ENCODE measurements around the gene C1QTNF5.

C1QTNF5 gene

DNA sequence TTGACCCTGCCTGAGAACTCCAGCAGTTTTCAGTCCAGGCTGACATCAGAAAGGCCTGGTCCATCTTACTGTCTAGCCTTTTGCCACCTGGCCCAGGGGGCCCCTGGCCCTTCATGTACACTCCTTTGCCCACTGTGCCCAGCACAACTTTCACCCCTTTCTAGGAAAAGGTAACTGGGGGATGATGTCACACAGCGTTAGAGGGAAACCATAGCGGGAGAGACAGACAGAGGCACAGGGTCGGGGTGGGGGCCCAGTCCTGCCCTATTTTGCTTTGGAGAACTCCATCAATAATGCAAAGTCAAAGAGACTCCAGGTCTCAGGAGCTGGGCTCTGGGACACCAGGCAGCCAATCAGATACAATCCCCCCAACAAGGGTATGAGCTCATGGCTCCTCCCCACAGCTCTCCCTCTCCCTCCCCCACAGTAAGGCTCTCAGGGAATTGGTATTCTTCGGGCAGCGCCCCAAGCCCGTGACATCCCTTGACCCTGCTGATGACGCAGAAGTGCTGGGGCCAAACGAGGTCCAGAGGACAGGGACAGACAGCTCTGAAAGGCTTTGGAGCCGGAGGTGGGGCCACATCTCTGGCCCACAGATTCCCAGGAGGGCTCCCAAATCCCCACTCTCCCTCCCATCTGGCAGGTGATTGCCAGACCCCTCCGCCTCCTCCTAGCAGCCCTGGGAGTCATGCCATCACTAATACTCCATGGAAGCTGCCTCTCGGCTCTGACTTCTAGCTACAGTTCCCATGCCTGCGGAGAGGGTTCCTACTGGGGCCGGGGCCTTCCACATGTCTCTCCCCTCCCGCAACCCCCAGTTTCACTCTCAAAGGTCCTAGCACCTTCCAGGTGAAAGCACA is 34.9 kb upstream of the C1QTNF5 start:
- Mint-ChIP-seq H3K4me1 (no peaks in the 10 kb centered on the region), H3K4me3 (no peak overlapping the region), H3K36me3 (no peaks in the 10 kb centered on the region), H3K9me3 (no peaks in the 10 kb centered on the region), H3K27me3 (no peaks in the 10 kb centered on the region), H3K27ac (no peak overlapping the region)

DNA sequence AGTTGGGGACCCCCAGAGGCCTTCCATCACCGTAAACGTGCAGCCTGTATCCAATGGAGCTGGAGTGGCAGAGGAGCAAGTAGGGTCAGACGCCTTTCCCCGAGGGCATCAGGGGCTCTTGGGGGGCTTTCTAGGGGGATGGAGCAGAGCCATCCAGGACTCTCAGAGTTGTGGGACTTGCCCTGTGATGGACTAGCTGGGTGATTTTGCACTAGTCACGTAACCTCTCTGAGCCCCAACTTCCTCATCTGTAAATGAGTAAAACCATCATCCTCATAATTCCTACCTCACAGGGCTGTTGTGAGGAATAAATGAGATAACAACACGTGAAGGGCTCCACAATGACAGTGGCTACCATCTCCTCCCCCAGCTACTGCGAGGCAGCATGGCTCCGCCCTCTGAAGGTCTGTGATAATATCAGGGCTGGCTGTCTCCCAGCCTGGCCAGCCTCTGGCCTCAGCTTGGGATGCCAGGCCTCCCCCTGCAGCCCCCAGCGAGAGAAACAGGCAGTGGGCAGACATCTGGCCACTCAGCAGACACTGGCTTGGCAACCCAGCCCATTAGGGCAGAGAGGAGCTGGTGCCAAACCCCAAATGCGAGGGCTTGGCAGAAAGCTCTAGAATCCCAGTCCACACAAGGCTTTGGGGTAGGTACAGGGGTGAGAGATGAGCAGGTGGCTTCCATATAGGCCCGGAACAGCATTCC is 34.1 kb upstream of the C1QTNF5 start:
- H3K4me3 Mint-ChIP-seq = no peak overlapping the region
- H3K36me3 Mint-ChIP-seq = no peaks in the 10 kb centered on the region
- H3K27me3 Mint-ChIP-seq = peaks cover 4% of the 10 kb centered on the region
- H3K9me3 Mint-ChIP-seq = no peaks in the 10 kb centered on the region
- no peaks in the 10 kb centered on the region for H3K4me1 Mint-ChIP-seq
- H3K27ac Mint-ChIP-seq = no peak overlapping the region

DNA sequence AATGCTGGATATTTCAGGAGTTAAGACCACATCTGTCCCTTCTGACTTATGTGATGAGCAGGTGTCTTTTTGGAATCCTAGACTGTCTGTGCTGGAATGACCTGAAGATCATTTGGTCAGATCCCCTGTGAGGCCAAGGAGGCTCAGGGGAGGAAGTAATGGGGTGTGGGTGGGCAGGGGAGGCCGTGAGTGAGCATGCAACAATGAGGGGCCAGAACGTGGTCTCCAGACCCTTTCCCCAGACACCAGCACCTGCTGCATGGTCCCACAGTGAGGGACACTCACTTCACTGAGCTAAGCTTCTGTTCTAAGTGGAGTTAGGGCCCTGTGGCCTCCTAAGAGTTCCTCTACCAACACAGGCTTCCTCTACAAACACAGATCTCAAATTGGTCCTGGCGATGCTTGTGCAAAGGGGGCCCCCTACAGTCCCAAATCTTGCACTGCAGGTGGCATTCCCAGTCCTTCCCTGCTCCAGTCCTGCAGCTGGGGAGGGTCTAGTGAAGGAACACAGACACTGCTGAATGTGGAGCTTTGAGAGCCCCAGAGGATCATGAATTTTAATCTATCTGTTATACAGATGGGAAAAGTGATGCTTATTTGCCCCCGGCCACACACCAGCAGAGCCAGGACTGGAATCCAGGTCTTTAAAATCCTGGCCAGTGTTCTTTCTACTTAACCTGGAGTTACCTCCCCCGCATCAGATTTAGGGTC is 33.4 kb upstream of the C1QTNF5 start:
- no peak overlapping the region for H3K4me3 Mint-ChIP-seq
- no peaks in the 10 kb centered on the region for H3K4me1 Mint-ChIP-seq
- H3K9me3 Mint-ChIP-seq = no peaks in the 10 kb centered on the region
- H3K36me3 Mint-ChIP-seq = no peaks in the 10 kb centered on the region
- no peak overlapping the region for H3K27ac Mint-ChIP-seq
- H3K27me3 Mint-ChIP-seq = peaks cover 7% of the 10 kb centered on the region

DNA sequence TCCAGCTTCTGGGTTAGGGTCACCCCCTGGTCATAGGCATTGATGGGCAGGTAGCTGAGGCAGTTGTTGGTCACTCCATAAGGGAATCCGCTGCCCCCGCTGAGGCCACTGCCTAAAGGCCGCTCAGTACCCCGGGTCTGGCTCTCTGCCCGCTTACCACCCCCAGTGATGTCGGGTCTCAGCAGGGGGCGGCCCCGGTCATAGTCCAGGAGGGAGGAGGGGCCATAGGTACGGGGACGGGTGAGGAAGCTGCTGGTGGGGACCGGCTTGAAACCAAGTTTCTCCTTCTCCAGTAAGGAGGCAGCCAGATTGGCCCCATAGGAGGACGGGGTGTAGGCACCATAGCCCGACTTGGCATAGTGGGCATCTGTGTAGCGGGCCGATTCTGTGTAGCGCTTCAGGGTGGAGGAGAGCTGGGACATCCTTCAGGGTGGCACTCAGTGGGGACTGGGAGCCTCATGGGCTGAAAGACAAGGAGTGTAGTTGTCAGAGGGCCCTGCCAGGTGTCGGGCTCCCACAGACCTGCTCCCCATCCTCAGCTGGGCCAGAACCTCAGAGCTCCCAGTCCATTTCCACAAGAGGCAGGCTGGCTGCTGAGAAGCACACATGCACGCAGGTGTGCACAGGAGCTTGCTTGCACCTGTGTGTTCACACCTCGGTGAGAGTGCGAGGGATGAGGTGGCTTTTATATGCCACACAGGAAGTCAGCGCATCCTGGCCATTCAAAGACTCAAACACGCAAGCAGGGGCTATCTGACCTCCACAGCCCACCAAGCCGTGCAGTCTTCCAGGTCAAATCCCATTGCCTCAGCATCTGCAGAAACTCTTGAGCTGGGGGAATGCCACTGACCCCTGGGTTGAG is 32.6 kb upstream of the C1QTNF5 start:
- H3K27me3 Mint-ChIP-seq = peaks cover 9% of the 10 kb centered on the region
- no peaks in the 10 kb centered on the region for H3K36me3 Mint-ChIP-seq
- no peak overlapping the region for H3K4me3 Mint-ChIP-seq
- H3K9me3 Mint-ChIP-seq = no peaks in the 10 kb centered on the region
- no peaks in the 10 kb centered on the region for H3K4me1 Mint-ChIP-seq
- H3K27ac Mint-ChIP-seq = no peak overlapping the region

DNA sequence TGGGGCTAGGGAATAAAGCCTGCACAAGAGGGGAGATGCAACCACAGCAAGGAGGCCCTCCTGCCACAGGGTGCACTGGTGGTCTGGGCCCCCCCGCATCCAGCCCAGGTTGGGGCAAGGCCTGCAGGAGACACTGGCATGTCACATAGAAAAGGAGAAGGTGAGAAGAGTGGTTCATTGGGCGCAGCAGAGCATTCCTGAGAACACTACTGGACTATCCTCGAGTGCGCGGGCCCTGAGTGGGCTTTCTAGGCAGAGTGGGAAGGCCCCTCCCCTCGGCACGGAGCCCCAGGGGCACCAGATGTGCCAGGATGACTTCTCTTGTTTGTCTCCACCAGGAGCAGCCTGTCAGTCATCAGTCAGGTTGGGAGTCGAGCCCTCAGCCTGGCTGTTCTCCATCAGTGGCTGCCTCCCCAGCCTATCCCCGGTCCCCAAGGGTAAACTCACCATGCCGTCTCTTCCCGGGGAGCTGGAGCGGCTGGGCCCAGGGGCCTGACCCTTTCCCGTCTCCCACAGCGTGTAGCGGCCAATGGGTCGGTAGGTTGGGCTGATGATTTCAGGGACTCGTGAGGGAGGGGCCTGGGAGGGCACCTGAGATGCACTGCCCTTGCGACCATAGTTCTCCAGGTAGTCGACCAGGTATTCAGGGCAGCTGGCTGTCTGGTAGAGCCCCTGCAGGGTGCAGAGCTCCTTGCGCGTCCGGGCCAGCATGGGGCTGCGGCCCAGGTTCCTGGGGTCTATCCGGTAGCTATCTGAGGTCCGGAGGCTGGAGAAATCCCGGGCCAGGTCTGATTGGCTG is 31.8 kb upstream of the C1QTNF5 start:
- no peaks in the 10 kb centered on the region for H3K9me3 Mint-ChIP-seq
- no peak overlapping the region for H3K4me3 Mint-ChIP-seq
- peaks cover 14% of the 10 kb centered on the region for H3K27me3 Mint-ChIP-seq
- H3K36me3 Mint-ChIP-seq = no peaks in the 10 kb centered on the region
- no peak overlapping the region for H3K27ac Mint-ChIP-seq
- no peaks in the 10 kb centered on the region for H3K4me1 Mint-ChIP-seq

DNA sequence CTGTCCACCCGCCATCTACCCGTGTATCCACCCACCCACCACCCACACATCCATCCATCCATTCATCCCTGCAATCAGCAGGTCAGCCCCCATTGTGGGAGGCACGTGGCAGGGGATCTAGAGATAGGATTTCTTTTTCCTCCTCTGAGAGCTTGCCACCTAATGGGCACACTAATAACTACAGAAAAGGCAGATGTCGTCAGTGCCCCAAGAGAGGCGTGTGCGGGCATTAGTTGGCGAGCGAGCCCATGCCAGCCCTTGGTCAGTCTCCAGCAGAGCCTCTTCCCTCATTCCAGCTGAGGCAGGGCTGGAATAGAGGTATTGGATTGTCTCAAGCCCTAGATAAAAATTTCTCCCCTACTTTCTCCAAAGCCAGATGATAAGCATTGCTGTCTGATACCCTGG is 31.1 kb upstream of the C1QTNF5 start:
- no peak overlapping the region for H3K27ac Mint-ChIP-seq
- H3K36me3 Mint-ChIP-seq = no peaks in the 10 kb centered on the region
- H3K9me3 Mint-ChIP-seq = no peaks in the 10 kb centered on the region
- H3K27me3 Mint-ChIP-seq = peaks cover 19% of the 10 kb centered on the region
- H3K4me3 Mint-ChIP-seq = no peak overlapping the region
- H3K4me1 Mint-ChIP-seq = no peaks in the 10 kb centered on the region

DNA sequence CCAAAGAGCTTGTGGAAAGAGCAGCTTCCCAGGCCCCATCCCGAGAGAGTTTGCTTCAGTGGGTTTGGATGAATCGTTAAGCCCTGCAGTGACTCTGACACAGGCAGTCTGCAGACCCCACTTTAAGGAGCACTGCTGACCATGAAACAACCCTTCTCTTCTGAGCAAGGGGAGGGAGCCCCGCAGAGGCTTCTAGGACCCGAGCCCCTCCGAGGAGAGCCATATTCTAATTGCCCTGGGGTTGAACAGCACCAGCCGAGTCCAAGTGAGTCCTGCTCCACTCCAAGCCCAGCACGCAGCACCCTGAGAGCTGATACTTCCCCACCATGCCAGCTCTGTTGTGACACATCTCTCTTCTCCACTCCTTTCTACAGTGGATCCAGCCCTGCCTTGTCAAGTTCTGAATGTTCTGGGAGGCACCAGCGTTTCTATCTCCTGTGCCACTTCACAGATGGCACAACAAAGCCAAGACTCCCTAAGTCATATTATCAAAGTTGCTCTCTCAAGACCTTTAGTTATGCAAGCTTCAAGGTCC is 30.5 kb upstream of the C1QTNF5 start:
- H3K4me1 Mint-ChIP-seq = no peaks in the 10 kb centered on the region
- peaks cover 25% of the 10 kb centered on the region for H3K27me3 Mint-ChIP-seq
- no peaks in the 10 kb centered on the region for H3K9me3 Mint-ChIP-seq
- H3K4me3 Mint-ChIP-seq = no peak overlapping the region
- H3K36me3 Mint-ChIP-seq = no peaks in the 10 kb centered on the region
- no peak overlapping the region for H3K27ac Mint-ChIP-seq

DNA sequence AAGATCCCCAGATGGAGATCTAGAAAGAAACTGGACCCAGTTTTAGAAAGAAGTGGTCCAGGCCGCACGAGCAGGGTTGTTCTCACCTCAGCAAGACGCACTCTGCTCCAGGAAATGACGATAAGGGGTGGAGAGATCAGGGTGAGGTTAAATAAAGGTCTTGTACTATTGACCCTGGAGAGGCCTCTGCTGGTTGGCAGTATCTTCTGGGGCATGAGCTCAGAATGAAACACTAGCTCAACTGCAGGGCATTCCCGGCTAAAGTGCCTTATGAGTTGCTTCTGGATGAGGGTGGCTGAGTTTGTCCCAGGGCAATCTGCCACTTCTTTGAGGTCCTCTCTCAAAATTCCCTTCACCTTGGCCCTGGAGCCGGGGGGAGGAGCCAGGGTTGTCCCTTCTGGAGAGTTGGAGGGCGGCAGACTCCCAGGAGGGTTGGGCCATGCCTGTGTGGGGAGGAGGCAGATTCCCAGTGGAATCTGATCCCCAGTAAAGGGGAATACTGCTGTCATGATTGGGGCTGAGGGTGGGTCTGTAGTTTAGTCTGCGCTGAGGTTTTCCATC is 29.9 kb upstream of the C1QTNF5 start:
- no peak overlapping the region for H3K27ac Mint-ChIP-seq
- H3K4me1 Mint-ChIP-seq = no peaks in the 10 kb centered on the region
- H3K27me3 Mint-ChIP-seq = peaks cover 26% of the 10 kb centered on the region
- H3K9me3 Mint-ChIP-seq = no peaks in the 10 kb centered on the region
- H3K4me3 Mint-ChIP-seq = no peak overlapping the region
- H3K36me3 Mint-ChIP-seq = no peaks in the 10 kb centered on the region

DNA sequence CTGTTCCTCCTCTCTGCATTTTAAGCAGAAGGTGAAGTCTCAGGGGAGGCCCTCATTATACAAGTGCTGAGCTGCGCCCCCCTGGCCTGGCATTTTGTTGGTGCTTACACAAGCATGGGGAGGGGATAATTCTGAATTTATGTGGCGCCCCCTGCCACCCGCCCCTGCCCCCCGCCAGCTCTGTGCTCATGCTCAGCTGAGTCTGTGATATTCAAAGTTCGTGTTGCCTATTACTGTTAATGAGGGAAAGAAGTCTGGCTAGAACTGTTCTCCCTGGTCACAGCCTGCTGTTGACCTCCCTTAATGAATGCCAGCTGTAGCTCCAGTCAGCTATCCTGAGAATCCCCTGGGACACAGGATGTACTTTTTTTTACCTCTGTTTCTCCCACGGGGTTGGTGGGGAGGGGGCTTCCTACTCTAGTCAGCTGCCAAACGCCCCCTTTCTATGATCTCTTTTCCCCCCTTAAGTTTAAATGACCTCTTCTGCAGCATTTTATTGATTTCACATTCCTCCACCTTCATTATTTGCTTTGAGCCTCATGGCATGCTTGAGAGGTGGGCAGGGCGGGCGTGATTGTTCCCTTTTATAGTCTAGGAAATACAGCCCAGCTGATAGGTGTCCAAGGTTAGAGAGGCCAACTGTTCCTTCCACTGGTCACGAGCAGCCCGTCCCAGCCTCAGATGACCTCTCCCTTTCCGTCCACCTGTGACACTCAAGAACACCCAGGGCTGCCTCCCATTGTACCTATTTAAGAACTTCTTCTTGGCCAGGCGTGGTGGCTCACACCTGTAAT is 28.6 kb upstream of the C1QTNF5 start:
- H3K36me3 Mint-ChIP-seq = no peaks in the 10 kb centered on the region
- H3K4me3 Mint-ChIP-seq = no peak overlapping the region
- H3K4me1 Mint-ChIP-seq = peaks cover 6% of the 10 kb centered on the region
- no peaks in the 10 kb centered on the region for H3K9me3 Mint-ChIP-seq
- H3K27ac Mint-ChIP-seq = no peak overlapping the region
- H3K27me3 Mint-ChIP-seq = peaks cover 36% of the 10 kb centered on the region

DNA sequence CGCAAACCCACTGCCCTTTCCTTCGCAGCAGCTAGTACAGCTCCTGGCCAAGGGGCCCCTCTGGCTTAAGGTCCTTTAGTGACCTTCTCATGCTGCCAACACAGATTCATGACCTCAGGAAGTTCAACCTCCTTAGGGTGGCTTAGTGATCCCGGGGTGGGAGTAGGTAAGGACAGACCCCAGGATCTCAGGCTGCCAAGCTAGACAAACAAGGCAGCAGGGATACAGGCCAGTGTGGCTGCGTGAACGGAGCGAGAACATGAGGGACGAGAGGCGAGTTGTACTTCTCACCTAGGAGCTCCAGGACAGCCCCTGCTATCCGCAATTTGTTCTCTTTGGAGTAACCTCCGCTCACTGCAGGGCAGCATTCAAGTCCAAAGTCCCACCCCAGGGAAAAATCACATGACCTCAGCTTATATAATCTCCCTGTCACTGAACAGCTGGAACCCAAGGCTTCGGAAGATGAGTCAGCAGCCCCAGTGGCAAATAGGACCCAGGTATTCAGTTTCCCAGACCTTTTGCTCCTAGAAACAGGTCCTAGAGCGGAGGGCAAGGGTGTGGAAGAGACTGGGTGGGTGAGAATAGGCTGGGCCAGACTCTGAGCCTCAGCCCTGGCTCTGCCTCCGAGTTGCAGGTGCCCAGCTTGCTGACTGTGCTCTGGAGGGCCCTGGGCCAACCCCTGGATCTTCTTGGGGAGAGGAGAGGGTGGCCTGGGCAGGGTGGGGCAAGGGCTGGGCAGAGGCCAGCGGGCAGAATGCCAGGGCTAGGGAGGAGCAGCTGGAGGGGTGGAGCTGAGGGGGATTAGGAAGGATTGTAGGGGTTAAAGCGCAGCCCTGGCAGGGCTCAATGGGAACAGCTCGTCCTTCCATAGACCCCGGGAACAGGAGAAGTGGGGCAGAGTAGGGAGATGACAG is 27.7 kb upstream of the C1QTNF5 start:
- Mint-ChIP-seq H3K36me3 (no peaks in the 10 kb centered on the region), H3K9me3 (no peaks in the 10 kb centered on the region), H3K27me3 (peaks cover 36% of the 10 kb centered on the region), H3K4me1 (peaks cover 7% of the 10 kb centered on the region), H3K4me3 (no peak overlapping the region), H3K27ac (no peak overlapping the region)

DNA sequence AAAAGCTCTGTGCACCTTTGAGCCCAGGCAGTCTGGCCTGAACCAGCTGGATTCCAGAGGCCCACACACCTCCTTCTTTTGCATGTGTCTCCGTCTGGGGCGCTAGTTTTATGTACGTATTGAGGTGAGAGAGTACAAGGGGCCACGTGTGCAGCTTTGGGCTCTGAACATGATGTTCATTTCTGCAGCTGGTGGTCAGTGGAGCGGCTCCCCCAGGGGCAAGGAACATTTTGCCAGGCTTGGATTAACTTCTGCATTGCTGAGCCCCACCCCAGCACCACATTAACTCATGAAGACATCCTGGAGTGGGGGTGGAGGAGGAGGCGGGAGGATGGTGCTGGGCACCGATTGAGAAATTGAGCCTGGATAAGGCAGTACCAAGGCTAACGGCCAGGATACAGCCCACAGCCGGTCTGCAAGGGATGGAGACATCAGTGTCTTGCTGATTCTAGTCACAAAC is 27.0 kb upstream of the C1QTNF5 start:
- no peaks in the 10 kb centered on the region for H3K9me3 Mint-ChIP-seq
- H3K4me3 Mint-ChIP-seq = no peak overlapping the region
- H3K36me3 Mint-ChIP-seq = no peaks in the 10 kb centered on the region
- H3K4me1 Mint-ChIP-seq = peaks cover 7% of the 10 kb centered on the region
- no peak overlapping the region for H3K27ac Mint-ChIP-seq
- H3K27me3 Mint-ChIP-seq = peaks cover 38% of the 10 kb centered on the region

DNA sequence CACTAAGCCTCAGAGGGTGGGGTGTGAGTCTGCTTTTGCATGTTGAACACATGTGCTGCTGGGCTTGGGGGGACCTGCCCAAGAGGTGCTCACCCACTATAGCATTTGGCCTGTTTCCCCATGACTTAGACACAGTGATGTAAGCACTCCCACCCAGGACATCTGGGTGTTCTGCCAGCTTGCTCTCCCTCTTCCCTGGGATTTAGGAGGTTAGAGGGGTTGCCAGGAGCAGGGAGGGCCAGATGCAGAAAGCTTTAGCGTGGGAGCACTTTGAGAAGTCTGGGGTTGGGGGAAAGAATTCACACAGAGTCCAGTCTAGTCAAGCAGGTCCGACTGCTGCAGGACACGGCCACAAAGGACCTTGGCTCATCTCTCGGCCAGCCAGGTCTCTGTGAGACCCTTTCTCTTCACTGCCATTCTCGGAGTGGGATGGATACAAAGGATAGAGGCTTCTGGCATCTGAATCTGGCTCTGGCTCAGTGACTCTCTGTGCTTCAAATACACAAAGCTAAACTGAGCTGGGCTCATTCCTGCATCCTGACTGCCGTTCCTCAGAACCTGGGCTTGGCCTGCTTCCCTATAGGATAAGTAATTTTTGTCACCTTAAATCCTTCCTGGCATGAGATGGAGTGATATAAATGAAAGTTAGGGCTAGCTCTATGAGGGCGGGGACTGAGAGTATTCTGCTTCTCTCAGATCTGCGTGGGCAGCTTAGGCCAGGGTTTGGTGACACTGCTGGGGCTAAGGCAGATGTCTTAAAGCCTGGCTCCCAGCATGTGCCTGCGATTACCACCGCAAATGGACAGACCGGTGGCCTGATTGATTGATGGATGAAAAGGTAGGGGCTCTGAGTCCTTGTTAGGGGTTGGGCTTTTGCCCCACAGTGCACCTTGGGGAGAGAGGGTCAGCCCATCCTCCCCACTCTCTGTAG is 26.3 kb upstream of the C1QTNF5 start:
- peaks cover 41% of the 10 kb centered on the region for H3K27me3 Mint-ChIP-seq
- H3K4me1 Mint-ChIP-seq = peaks cover 7% of the 10 kb centered on the region
- no peaks in the 10 kb centered on the region for H3K9me3 Mint-ChIP-seq
- no peaks in the 10 kb centered on the region for H3K36me3 Mint-ChIP-seq
- no peak overlapping the region for H3K4me3 Mint-ChIP-seq
- H3K27ac Mint-ChIP-seq = no peak overlapping the region
